Smooth muscle cell (in vitro differentiated cells): ENCODE measurements around the gene GPC5. TPM values are rescaled to one million over a fixed set of nuclear protein-coding genes. Genes with fewer than 3 reads are reported as not detected.

Experiments
- DNase-seq: peaks from one replicate; lab custom pipeline; 2025; ENCODE audit not compliant: unreplicated experiment; lab: John Stamatoyannopoulos, UW
- H2AFZ ChIP-seq: fragments of 200-600 bp; sonication (generic); 2 replicates; pipeline ENCODE4 v1.6.0; 2016; ENCODE audit warnings: antibody characterized with exemption, low read depth, mild to moderate bottlenecking
- H3F3A ChIP-seq: fragments of 200-600 bp; sonication (generic); 2 replicates; pipeline ENCODE4 v1.6.0; 2017; ENCODE audit warnings: antibody characterized with exemption, low read depth
- H3K27ac ChIP-seq: fragments of 200-600 bp; sonication (generic); 2 replicates; pipeline ENCODE4 v1.5.1; 2016; ENCODE audit warnings: low read depth, mild to moderate bottlenecking
- H3K27me3 ChIP-seq: fragments of 200-600 bp; sonication (generic); 2 replicates; pipeline ENCODE4 v1.6.1; 2016; ENCODE audit warnings: low read depth, mild to moderate bottlenecking
- H3K36me3 ChIP-seq: fragments of 200-600 bp; sonication (generic); 2 replicates; pipeline ENCODE4 v1.5.1; 2016; ENCODE audit warnings: low read depth
- H3K4me1 ChIP-seq: fragments of 200-600 bp; sonication (generic); 2 replicates; pipeline ENCODE4 v1.5.1; 2016; ENCODE audit warnings: low read depth
- H3K4me2 ChIP-seq: fragments of 200-600 bp; sonication (generic); 2 replicates; pipeline ENCODE4 v1.6.0; 2016; ENCODE audit warnings: mild to moderate bottlenecking
- H3K4me3 ChIP-seq: fragments of 200-600 bp; sonication (generic); 2 replicates; pipeline ENCODE4 v1.5.1; 2016; ENCODE audit warnings: mild to moderate bottlenecking
- H3K79me2 ChIP-seq: fragments of 200-600 bp; sonication (generic); 2 replicates; pipeline ENCODE4 v1.6.0; 2016; ENCODE audit warnings: low read depth, mild to moderate bottlenecking
- H3K9ac ChIP-seq: fragments of 200-600 bp; sonication (generic); 2 replicates; pipeline ENCODE4 v1.6.0; 2016; ENCODE audit warnings: low read depth
- H3K9me3 ChIP-seq: fragments of 200-600 bp; sonication (generic); replicated peaks from 2 replicates; pipeline ENCODE4 v1.5.1; 2016; ENCODE audit warnings: low read depth
- H4K20me1 ChIP-seq: fragments of 200-600 bp; sonication (generic); 2 replicates; pipeline ENCODE4 v1.6.0; 2016; ENCODE audit warnings: low read depth
- CTCF ChIP-seq: fragments of 200-600 bp; sonication (generic); IDR thresholded peaks from 2 replicates; pipeline ENCODE4 v1.5.1; 2017; ENCODE audit warnings: borderline replicate concordance, mild to moderate bottlenecking, antibody characterized with exemption; ENCODE audit not compliant: insufficient read depth, poor library complexity, severe bottlenecking
- WGBS: methylation state at CpG from one replicate; pipeline ENCODE4 v1.1.7; 2016; ENCODE audit warnings: low lambda C conversion rate; 5-methylcytosine and 5-hydroxymethylcytosine counted together
- polyA plus RNA-seq: library from polyadenylated mRNA; unstranded; fragments of >200 nt; fragmentation: Nextera tagmentation; extraction: Ambion mirVana; gene quantifications from 2 replicates; pipeline ENCODE4 v1.2.1, GENCODE V29; 2016
- total RNA-seq: library from RNA; depleted of rRNA; stranded (reverse); fragments of >200 nt; gene quantifications from 2 replicates; pipeline ENCODE4 v1.2.3, GENCODE V29; 2014

The GPC5 gene
- total and polyA plus RNA-seq, 2 experiments from 2014 or later: 0.99 to 1.0 TPM

GRCh38 chr13:91567485-91568207, 169.2 kb downstream of the GPC5 start:
- no peak for TF ChIP-seq CTCF
- 71% methylated on average over 5 of the region's 5 CpGs for WGBS
- H4K20me1 ChIP-seq: no peaks in the 10 kb centered on the region
- H3K4me3 ChIP-seq: no peak overlapping the region
- no peaks in the 10 kb centered on the region for H3K9me3 ChIP-seq
- H3K27ac ChIP-seq: no peak overlapping the region
- no peaks in the 10 kb centered on the region for H3K4me1 ChIP-seq
- no peaks in the 10 kb centered on the region for H3K27me3 ChIP-seq
- no peaks in the 10 kb centered on the region for H3F3A ChIP-seq
- H3K9ac ChIP-seq: no peak overlapping the region
- H3K36me3 ChIP-seq: no peaks in the 10 kb centered on the region
- no peaks in the 10 kb centered on the region for H3K79me2 ChIP-seq
- H2AFZ ChIP-seq: no peak overlapping the region
- DNase-seq: no peak
- no peak overlapping the region for H3K4me2 ChIP-seq

GRCh38 chr13:91571681-91572080, 173.3 kb downstream of the GPC5 start:
- Histone ChIP-seq H3K4me3 (no peak overlapping the region), H3K36me3 (no peaks in the 10 kb centered on the region), H3K27ac (no peak overlapping the region), H3F3A (no peaks in the 10 kb centered on the region), H3K27me3 (no peaks in the 10 kb centered on the region), H3K9ac (no peak overlapping the region), H2AFZ (no peak overlapping the region), H4K20me1 (no peaks in the 10 kb centered on the region), H3K9me3 (no peaks in the 10 kb centered on the region), H3K79me2 (no peaks in the 10 kb centered on the region), H3K4me2 (no peak overlapping the region), H3K4me1 (no peaks in the 10 kb centered on the region)
- DNase-seq: no peak
- no peak for TF ChIP-seq CTCF
- WGBS: 94% methylated on average over 5 of the region's 5 CpGs

GRCh38 chr13:91572439-91572838, 174.0 kb downstream of the GPC5 start:
- WGBS: 67% methylated on average over 1 of the region's 1 CpG
- no peak overlapping the region for H3K4me3 ChIP-seq
- H3K9me3 ChIP-seq: no peaks in the 10 kb centered on the region
- no peak overlapping the region for H3K4me2 ChIP-seq
- no peaks in the 10 kb centered on the region for H3K27me3 ChIP-seq
- no peak for DNase-seq
- H3K4me1 ChIP-seq: no peaks in the 10 kb centered on the region
- H3F3A ChIP-seq: no peaks in the 10 kb centered on the region
- H3K79me2 ChIP-seq: no peaks in the 10 kb centered on the region
- no peak overlapping the region for H2AFZ ChIP-seq
- no peaks in the 10 kb centered on the region for H4K20me1 ChIP-seq
- H3K9ac ChIP-seq: no peak overlapping the region
- H3K27ac ChIP-seq: no peak overlapping the region
- no peak for TF ChIP-seq CTCF
- H3K36me3 ChIP-seq: no peaks in the 10 kb centered on the region
